ENCODE measurements around the gene TMC2.
"Not testable (repeated sequence)": the region's sequence is repeated elsewhere in the genome, so short reads cannot be mapped to it uniquely, and the experiment has no call there.

Gene TMC2

GRCh38 chr20:2663887-2664719 is 127.7 kb downstream of the TMC2 start, which contains the start of gene IDH3B:
Gene IDH3B (minus strand): TSS chr20:2664216. CDS start chr20:2664188, 28 bp downstream.
- peak; percentile 91 for DNase-seq

- DNase-seq: no peak
Observed at GRCh38 chr20:2671977-2672376, 135.6 kb downstream of the TMC2 start.

GRCh38 chr20:2672446-2672845 is 136.1 kb downstream of the TMC2 start:
- DNase-seq: no peak

GRCh38 chr20:2673453-2673852 is 137.1 kb downstream of the TMC2 start:
- no peak for DNase-seq

GRCh38 chr20:2680046-2680445 is 143.7 kb downstream of the TMC2 start:
- no peak for DNase-seq

GRCh38 chr20:2682040-2682439 is 145.7 kb downstream of the TMC2 start:
- not testable (repeated sequence) for DNase-seq

GRCh38 chr20:2684817-2685216 is 148.4 kb downstream of the TMC2 start:
- not testable (repeated sequence) for DNase-seq

- DNase-seq: no peak
Observed at GRCh38 chr20:2687514-2687913, 151.1 kb downstream of the TMC2 start.

GRCh38 chr20:2688041-2688591 is 151.7 kb downstream of the TMC2 start:
- peak; percentile 81 for DNase-seq

- no peak for DNase-seq
Observed at GRCh38 chr20:2690213-2690612, 153.8 kb downstream of the TMC2 start.

GRCh38 chr20:2690718-2691117 is 154.3 kb downstream of the TMC2 start:
- DNase-seq: no peak

- no peak for DNase-seq
Observed at GRCh38 chr20:2691127-2691526, 154.8 kb downstream of the TMC2 start.

Data from activated T-cell treated with anti-CD3 and anti-CD28 coated beads, Interleukin-2, amount 50 U/mL, for 1 hour (primary cell).